Stomach (tissue), 9 donors: Measurements from ENCODE around the gene CLEC11A. TPM values are rescaled to one million over a fixed set of nuclear protein-coding genes. Genes with fewer than 3 reads are reported as not detected.

Experiments used
- DNase-seq, 2 donors: peaks; one replicate each; pipeline versions ENCODE4 v3.0.0 to v3.0.0-alpha.2; 2013 to 2019
- H3K27ac ChIP-seq, 5 donors: fragments of 200-600 bp in 4 of 5; sonication (generic) in 4 of 5; one replicate each; pipeline ENCODE4 v1.5.1; 2013 to 2019; ENCODE audit warnings: mild to moderate bottlenecking in 1 of 5, moderate library complexity in 1 of 5
- H3K27me3 ChIP-seq, 3 donors: fragments of 200-600 bp; sonication (generic); one replicate each; pipeline ENCODE4 v1.5.1; 2017 to 2019; ENCODE audit warnings: mixed run types in 1 of 3
- H3K36me3 ChIP-seq, 4 donors: fragments of 200-600 bp; sonication (generic); 1 replicate in 3 of 4; 2 replicates in 1 of 4; pipeline ENCODE4 v1.5.1; 2016 to 2019
- H3K4me1 ChIP-seq, 4 donors: fragments of 200-600 bp; sonication (generic); one replicate each; pipeline ENCODE4 v1.5.1; 2016 to 2019
- H3K4me3 ChIP-seq, 4 donors: fragments of 200-600 bp; sonication (generic) in 3 of 4; one replicate each; pipeline ENCODE4 v1.5.1; 2016 to 2019; ENCODE audit warnings: mild to moderate bottlenecking in 1 of 4
- H3K9me3 ChIP-seq, 4 donors: fragments of 200-600 bp; sonication (generic); one replicate each; pipeline ENCODE4 v1.5.1; 2016 to 2019
- EP300 ChIP-seq: sonication (generic); formaldehyde crosslinking; IDR thresholded peaks from one replicate; pipeline ENCODE4 v1.6.1; 2017; ENCODE audit warnings: antibody characterized with exemption
- POLR2A ChIP-seq, 4 donors: fragments of 450-650 bp; IDR thresholded peaks; one replicate each; pipeline ENCODE4 v1.6.1; 2016; ENCODE audit warnings: antibody characterized with exemption in 4 of 4, control low read depth in 2 of 4, mild to moderate bottlenecking in 1 of 4, moderate library complexity in 1 of 4
- POLR2AphosphoS5 ChIP-seq, 3 donors: sonication (generic); formaldehyde crosslinking; IDR thresholded peaks; one replicate each; pipeline ENCODE4 v1.6.1; 2016; ENCODE audit warnings: antibody characterized with exemption in 3 of 3
- WGBS, 5 donors: extraction: QIAGEN DNeasy Blood & Tissue Kit in 3 of 5; methylation state at CpG; one replicate each; pipeline versions ENCODE4 v1.1.5 to v1.1.7; 2013 to 2018; 5-methylcytosine and 5-hydroxymethylcytosine counted together
- intact Hi-C: fragments of 100-400 bp; cut with DNase I; formaldehyde crosslinking; loops from one replicate; pipeline ENCODE4 v1.15.1; 2023; ENCODE audit warnings: low total_unique reads
- polyA plus RNA-seq, 3 donors: library from polyadenylated mRNA; stranded (reverse); fragments of 200-250 nt; gene quantifications; one replicate each; pipeline ENCODE4 v1.2.3, GENCODE V29; 2013
- total RNA-seq, 5 donors: library from RNA; depleted of rRNA; stranded (reverse); fragments of >200 nt; gene quantifications; one replicate each; pipeline versions ENCODE4 v1.1.0 to v1.2.3, GENCODE V29; 2014 to 2016
- TF ChIP-seq, protein P1 (sequence below), 7 experiments: fragments of 450-650 bp in 4 of 7; fragments of 200-600 bp in 3 of 7; sonication (generic) in 3 of 7; IDR thresholded peaks; one replicate each; pipeline ENCODE4 v1.5.1; 2016 to 2019; ENCODE audit warnings: antibody characterized with exemption in 7 of 7, control low read depth in 2 of 7, mild to moderate bottlenecking in 1 of 7
- donor health status: healthy with polysubstance abuse.
- donor health status: Bipolar disorder and iron deficiency.
- donor health status: healthy.

The CLEC11A gene
- total and polyA plus RNA-seq, 8 donors: 0.89 to 33.9 (median 7.0) TPM; not detected in 1

DNA sequence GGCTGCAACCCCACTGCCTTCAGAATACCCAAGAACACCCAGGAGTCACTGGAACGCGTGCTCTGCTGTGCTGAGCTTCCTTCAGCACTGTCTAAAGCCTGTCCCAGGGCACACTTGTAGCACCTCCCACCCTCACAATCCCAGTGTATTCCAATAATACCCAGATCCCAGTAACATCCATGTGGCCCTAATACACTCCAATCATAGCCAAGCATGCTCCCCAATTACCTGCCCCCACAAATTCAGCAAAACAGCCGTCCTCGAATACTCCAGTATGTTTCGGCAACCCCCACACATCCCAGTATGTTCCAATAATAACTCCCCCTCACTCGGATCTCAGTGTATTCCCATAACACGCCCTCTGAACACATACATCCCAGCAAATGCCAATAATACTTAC is 32.7 kb upstream of the CLEC11A start:
- 74 to 86% (median 80%) methylated on average over 5 to 7 of the region's 7 CpGs for WGBS, 5 donors
- intact Hi-C loops: no loop called here
- Histone ChIP-seq H3K27me3 (peaks cover 31 to 100% (median 69%) of the 10 kb centered on the region in 3 donors), H3K4me3 (no peak overlapping the region), H3K9me3 (no peaks in the 10 kb centered on the region), H3K4me1 (peaks cover 0 to 7% (median 1%) of the 10 kb centered on the region in 4 donors), H3K27ac (no peak overlapping the region), H3K36me3 (no peaks in the 10 kb centered on the region)
- TF ChIP-seq EP300: no peak
- no peak for TF ChIP-seq POLR2A (IDR thresholded peaks at IDR 0.05)
- no peak for TF ChIP-seq POLR2AphosphoS5 (IDR thresholded peaks at IDR 0.05)
- TF ChIP-seq, protein P1, sequence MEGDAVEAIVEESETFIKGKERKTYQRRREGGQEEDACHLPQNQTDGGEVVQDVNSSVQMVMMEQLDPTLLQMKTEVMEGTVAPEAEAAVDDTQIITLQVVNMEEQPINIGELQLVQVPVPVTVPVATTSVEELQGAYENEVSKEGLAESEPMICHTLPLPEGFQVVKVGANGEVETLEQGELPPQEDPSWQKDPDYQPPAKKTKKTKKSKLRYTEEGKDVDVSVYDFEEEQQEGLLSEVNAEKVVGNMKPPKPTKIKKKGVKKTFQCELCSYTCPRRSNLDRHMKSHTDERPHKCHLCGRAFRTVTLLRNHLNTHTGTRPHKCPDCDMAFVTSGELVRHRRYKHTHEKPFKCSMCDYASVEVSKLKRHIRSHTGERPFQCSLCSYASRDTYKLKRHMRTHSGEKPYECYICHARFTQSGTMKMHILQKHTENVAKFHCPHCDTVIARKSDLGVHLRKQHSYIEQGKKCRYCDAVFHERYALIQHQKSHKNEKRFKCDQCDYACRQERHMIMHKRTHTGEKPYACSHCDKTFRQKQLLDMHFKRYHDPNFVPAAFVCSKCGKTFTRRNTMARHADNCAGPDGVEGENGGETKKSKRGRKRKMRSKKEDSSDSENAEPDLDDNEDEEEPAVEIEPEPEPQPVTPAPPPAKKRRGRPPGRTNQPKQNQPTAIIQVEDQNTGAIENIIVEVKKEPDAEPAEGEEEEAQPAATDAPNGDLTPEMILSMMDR (IDR thresholded peaks at IDR 0.05): no peak
- no peak for DNase-seq

DNA sequence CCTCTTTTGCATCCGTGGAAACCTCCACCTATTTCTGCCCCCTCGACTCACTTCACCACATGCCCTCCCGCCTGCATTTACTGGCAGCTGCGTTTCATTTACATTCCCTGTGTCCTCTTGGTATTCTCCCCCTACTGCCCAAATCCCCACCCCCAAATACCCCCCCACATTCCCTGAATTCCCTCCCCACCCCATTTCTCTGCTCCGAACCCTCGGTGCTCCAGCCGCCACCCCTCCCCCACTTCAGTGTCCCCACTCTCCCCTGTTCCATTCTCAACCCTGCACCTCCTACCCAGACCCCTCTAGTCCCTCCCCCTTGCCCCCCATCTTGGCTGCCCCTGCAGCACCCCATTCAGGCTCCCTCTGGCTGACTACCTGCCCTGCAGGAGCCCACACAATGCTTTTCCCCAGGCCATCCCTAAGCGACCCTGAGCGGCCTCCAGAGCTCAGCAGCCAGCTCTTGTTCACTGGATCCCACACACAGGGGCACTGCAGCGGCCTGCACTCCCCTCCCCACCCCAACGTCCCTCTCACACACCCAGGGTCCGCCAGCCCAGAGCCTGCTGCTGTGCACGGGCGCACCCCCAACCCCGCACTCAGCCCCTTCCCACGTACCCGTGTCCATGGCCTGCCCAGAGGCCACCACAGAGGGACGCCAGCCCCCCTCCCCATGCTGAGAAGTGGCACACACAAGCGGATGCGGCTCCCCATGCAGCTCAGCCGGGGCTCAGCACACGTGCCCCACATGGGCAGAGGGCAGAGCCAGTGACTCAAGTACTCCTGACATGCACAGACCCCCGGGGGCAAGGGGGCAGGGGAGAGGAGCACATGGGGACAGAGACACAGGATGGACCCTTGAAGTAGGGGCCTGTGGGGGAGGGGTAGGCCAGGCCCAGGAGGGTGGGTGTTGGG is 29.8 kb upstream of the CLEC11A start:
- 6 to 8% (median 6%) methylated on average over 9 to 23 of the region's 23 CpGs for WGBS, 5 donors
- H3K27ac ChIP-seq: no peak overlapping the region
- no peak for TF ChIP-seq POLR2A (IDR thresholded peaks at IDR 0.05)
- H3K9me3 ChIP-seq: no peaks in the 10 kb centered on the region
- intact Hi-C loops: no loop called here
- H3K4me3 ChIP-seq: no peak overlapping the region
- peaks cover 24 to 100% (median 55%) of the 10 kb centered on the region in 3 donors for H3K27me3 ChIP-seq
- DNase-seq: no peak
- peaks cover 0 to 7% (median 3%) of the 10 kb centered on the region in 4 donors for H3K4me1 ChIP-seq
- no peaks in the 10 kb centered on the region for H3K36me3 ChIP-seq

DNA sequence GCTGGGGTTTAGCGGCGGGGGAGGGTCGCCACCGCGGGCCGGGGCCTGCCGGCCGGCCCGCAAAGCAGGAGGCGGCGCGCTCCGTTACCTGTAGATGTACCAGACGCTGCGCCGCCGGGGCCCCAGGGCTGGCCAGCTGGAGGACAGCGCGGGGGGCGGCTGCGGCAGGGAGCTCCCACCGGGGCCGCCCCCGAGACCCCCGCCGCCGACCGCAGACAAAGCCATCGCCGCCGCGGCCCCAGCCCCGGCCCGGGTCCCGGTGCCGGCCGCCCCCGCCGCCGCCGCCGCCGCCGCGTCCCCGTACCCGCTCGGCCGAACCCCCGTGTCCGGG is 28.4 kb upstream of the CLEC11A start:
- no peak overlapping the region for H3K27ac ChIP-seq
- H3K4me1 ChIP-seq: peaks cover 0 to 7% (median 3%) of the 10 kb centered on the region in 4 donors
- H3K9me3 ChIP-seq: no peaks in the 10 kb centered on the region
- H3K27me3 ChIP-seq: peaks cover 24 to 100% (median 47%) of the 10 kb centered on the region in 3 donors
- WGBS, 5 donors: 0 to 8% (median 2%) methylated on average over 7 to 45 of the region's 51 CpGs
- H3K36me3 ChIP-seq: no peaks in the 10 kb centered on the region
- H3K4me3 ChIP-seq: no peak overlapping the region
- intact Hi-C loops: no loop called here
- no peak for TF ChIP-seq EP300
- TF ChIP-seq, protein P1 (IDR thresholded peaks at IDR 0.05): no peak
- no peak for TF ChIP-seq POLR2AphosphoS5 (IDR thresholded peaks at IDR 0.05)
- no peak for TF ChIP-seq POLR2A (IDR thresholded peaks at IDR 0.05)
- DNase-seq: no peak

DNA sequence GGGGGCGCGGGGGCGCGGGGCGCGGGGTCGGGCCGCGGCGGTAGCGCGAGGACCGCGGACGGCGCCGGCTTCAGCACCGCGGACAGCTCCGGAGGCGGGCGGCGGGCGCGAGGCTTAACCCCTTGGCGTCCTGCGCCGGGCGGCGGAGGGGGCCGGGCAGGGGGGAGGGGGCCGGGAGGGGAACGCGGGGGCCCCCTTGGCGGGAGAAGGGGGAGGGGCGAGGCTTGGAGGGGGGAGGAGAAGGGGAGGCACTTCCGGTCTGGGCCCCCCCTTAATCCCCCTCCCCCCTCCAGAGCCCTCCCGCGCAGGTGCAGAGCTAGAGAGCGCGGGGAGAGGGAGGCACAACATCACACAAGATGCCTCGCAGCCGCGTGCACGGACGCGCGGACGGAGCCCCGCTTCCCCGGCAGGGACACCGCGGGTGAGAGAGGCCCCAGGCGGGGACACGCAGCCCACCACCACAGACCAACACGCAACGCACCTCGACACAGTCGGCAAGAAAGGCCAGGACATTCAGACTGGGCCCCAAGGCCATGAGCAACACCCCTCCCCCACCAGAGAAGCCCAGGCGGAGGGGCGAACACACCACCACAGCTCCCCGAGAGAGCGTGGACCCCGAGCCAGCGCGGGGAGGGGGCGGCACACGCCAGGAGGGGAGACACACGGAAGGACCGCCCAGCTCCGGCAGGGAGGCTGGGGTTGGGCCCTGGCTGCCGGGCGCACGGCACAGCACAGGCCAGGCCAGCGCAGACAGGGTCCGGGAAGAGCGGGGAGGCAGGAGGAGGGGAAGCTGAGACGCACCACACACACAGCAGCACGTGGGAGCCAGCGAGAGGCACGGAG is 27.7 kb upstream of the CLEC11A start:
- H3K27ac ChIP-seq: no peak overlapping the region
- H3K36me3 ChIP-seq: no peaks in the 10 kb centered on the region
- no peak for TF ChIP-seq EP300
- TF ChIP-seq POLR2A (IDR thresholded peaks at IDR 0.05): no peak
- no peak for TF ChIP-seq POLR2AphosphoS5 (IDR thresholded peaks at IDR 0.05)
- TF ChIP-seq, protein P1 (IDR thresholded peaks at IDR 0.05): no peak
- WGBS, 5 donors: 1 to 10% (median 6%) methylated on average over 44 to 78 of the region's 81 CpGs
- H3K9me3 ChIP-seq: no peaks in the 10 kb centered on the region
- DNase-seq: peak in 1 of 2 donors; percentile 76
- intact Hi-C loops: no loop called here
- H3K27me3 ChIP-seq: peaks cover 24 to 100% (median 47%) of the 10 kb centered on the region in 3 donors
- no peak overlapping the region for H3K4me3 ChIP-seq
- peaks cover 0 to 7% (median 3%) of the 10 kb centered on the region in 4 donors for H3K4me1 ChIP-seq
